Measurements from ENCODE around the gene MUC5AC. TPM values are rescaled to one million over a fixed set of nuclear protein-coding genes. Genes with fewer than 3 reads are reported as not detected.
"Not testable (repeated sequence)": the region's sequence is repeated elsewhere in the genome, so short reads cannot be mapped to it uniquely, and the experiment has no call there.

MUC5AC gene
- total RNA-seq, 1 donor from 2014 or later = not detected

DNA sequence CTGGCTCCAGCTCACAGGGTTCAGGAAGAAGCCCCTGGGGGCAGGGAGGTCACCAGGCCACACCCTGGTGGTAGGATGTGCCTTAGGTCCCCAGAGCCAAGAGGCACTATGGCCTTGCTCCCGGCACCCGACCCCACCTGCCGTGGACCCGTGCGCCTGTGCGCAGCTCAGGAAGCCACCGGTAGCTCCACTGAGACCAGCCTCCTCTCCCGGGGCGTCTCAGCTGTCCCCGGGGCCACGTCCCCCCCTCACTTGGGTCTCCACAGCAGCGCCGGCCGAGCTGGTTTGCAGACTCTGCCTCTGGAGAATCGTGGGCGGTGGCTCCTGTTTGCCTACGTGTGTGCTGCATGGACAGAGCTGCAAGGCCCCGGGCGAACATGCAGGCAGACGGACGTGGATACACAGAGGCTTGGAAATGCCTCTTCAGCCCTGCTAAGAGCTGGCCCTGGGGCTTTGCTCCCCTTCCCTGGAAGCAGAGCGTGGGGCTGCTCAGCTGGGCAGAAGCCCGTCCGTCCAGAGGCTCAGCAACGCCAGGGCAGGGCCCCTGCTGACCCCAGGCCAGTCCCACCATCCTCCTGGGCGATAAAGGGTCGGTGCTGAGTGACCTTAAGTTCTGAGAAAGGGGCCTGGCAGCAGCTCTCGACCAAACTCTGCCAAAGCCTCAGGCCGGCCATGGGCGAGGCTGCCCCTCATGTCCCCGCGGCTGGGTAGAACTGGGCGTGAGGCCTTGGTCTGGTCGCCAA lies 49.8 kb downstream of the MUC5AC start:
- no peak for ATAC-seq (ENCODE audit: low read depth)
- TF ChIP-seq, protein P1, sequence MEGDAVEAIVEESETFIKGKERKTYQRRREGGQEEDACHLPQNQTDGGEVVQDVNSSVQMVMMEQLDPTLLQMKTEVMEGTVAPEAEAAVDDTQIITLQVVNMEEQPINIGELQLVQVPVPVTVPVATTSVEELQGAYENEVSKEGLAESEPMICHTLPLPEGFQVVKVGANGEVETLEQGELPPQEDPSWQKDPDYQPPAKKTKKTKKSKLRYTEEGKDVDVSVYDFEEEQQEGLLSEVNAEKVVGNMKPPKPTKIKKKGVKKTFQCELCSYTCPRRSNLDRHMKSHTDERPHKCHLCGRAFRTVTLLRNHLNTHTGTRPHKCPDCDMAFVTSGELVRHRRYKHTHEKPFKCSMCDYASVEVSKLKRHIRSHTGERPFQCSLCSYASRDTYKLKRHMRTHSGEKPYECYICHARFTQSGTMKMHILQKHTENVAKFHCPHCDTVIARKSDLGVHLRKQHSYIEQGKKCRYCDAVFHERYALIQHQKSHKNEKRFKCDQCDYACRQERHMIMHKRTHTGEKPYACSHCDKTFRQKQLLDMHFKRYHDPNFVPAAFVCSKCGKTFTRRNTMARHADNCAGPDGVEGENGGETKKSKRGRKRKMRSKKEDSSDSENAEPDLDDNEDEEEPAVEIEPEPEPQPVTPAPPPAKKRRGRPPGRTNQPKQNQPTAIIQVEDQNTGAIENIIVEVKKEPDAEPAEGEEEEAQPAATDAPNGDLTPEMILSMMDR (IDR thresholded peaks at IDR 0.05) = no peak
- H3K36me3 Mint-ChIP-seq (ENCODE audit: low read depth) = peaks cover 2% of the 10 kb centered on the region
- peaks cover 14% of the 10 kb centered on the region for H3K9me3 Mint-ChIP-seq
- peaks cover 7% of the 10 kb centered on the region for H3K27me3 Mint-ChIP-seq
- no peak for DNase-seq
- no peak overlapping the region for H3K4me3 Mint-ChIP-seq
- ChIA-PET CTCF (no interaction called here), POLR2A (no interaction called here)
- no peaks in the 10 kb centered on the region for H3K4me1 Mint-ChIP-seq
- no peak overlapping the region for H3K27ac Mint-ChIP-seq
- intact Hi-C loops (cut with micrococcal nuclease) = no loop called here

DNA sequence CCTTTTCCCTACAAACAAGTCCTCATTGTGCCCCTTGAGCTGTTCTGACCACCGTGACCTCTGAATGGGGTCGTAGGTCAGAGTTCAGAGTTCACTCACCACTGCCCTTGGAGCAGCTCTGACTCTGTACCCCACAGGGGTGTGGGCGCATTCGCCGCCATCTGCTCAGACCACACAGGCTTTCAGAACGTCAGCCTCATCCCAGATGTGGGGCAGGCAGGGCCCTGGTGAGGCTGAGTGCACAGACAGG lies 50.3 kb downstream of the MUC5AC start:
- Mint-ChIP-seq H3K27ac (no peak overlapping the region), H3K9me3 (peaks cover 15% of the 10 kb centered on the region), H3K27me3 (peaks cover 7% of the 10 kb centered on the region), H3K4me1 (no peaks in the 10 kb centered on the region), H3K36me3 (ENCODE audit: low read depth) (peaks cover 2% of the 10 kb centered on the region), H3K4me3 (no peak overlapping the region)
- POLR2A ChIA-PET = no interaction called here
- no peak for DNase-seq
- TF ChIP-seq, protein P1 (IDR thresholded peaks at IDR 0.05) = no peak
- ATAC-seq (ENCODE audit: low read depth) = no peak
- CTCF ChIA-PET = no interaction called here
- intact Hi-C loops (cut with micrococcal nuclease) = no loop called here

DNA sequence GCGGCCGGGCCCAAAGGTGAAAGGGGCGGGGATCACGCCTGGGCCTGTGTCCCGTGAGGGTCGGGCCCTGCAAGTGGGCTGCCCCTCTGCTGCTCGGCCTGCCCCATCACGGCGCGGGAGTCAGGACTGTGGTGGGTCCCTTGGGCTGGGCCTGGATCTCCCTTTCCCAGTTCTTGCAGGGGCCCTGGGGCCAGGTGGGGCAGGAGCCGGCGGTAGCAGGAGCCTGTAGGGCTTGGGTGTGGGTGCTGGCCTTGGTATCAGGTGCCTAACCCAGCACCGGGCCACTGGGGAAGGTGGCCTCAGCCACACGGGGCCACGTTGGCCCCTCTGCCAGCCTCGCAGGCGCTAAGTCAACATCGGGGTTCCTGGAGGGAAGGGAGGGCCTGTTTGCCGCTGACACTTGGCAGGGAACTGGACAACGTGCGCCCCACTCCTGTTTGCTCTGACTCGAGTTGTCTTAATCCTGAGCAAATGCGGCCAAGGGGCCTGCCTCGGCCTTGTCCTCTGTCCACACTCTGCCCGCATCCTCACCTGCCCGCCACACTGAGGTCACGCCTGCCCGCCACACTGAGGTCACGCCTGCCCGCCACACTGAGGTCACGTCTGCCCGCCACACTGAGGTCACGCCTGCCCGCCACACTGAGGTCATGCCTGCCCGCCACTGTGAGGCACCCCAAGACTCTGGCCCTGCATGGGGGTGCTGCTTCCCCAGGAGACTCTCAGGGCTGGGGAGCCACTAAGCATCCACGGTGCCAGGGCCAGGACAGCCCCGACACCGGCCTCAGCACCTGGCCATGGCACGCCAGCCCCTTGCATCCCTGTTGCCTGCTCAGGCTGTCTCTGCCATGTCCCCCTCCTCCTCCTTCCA lies 50.9 kb downstream of the MUC5AC start:
- TF ChIP-seq, protein P1 (IDR thresholded peaks at IDR 0.05) = no peak
- ChIA-PET CTCF (no interaction called here), POLR2A (no interaction called here)
- Mint-ChIP-seq H3K27ac (no peak overlapping the region), H3K4me3 (no peak overlapping the region), H3K36me3 (ENCODE audit: low read depth) (peaks cover 2% of the 10 kb centered on the region), H3K4me1 (no peaks in the 10 kb centered on the region), H3K9me3 (peaks cover 20% of the 10 kb centered on the region), H3K27me3 (peaks cover 7% of the 10 kb centered on the region)
- intact Hi-C loops (cut with micrococcal nuclease) = no loop called here
- ATAC-seq (ENCODE audit: low read depth) = no peak
- no peak for DNase-seq

DNA sequence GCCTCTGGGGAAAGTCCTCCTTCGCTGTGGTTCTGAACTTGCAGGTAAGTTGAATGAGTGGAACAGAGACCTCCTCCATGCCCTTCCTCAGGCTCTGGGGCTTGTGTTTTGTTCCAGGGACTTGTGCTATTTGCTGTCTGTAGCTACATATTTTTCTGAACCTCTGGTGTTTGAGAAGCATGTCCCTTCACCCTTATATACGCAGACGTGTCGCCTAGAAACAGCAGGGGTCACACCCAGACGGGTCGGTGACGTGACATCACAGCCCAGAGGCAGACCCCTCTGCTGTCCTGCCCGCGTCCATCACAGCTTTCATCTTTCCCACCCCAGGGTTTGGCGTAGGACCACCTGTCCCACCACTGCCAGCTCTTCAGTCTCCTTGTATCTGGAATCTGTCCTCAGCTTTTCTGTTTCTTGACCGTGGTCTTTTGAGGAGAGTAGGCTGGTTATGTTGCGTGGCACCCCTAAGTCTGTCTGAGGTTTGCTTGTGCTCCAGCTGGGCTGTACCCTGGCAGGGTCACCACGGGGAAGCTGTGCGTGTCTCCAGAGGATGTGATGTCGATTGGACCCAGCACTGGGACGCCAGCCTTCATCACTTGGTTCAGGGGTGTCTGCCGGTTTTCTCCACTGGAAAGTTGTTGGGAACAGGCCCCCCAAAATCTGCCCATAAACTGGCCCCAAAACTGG lies 51.8 kb downstream of the MUC5AC start:
- ChIA-PET POLR2A (no interaction called here), CTCF (no interaction called here)
- TF ChIP-seq, protein P1 (IDR thresholded peaks at IDR 0.05) = no peak
- peaks cover 2% of the 10 kb centered on the region for H3K36me3 Mint-ChIP-seq (ENCODE audit: low read depth)
- no peaks in the 10 kb centered on the region for H3K4me1 Mint-ChIP-seq
- no peak overlapping the region for H3K27ac Mint-ChIP-seq
- H3K27me3 Mint-ChIP-seq = peaks cover 9% of the 10 kb centered on the region
- DNase-seq (no peak), ATAC-seq (ENCODE audit: low read depth) (no peak)
- H3K9me3 Mint-ChIP-seq = peaks cover 28% of the 10 kb centered on the region
- H3K4me3 Mint-ChIP-seq = no peak overlapping the region
- intact Hi-C loops (cut with micrococcal nuclease) = no loop called here

DNA sequence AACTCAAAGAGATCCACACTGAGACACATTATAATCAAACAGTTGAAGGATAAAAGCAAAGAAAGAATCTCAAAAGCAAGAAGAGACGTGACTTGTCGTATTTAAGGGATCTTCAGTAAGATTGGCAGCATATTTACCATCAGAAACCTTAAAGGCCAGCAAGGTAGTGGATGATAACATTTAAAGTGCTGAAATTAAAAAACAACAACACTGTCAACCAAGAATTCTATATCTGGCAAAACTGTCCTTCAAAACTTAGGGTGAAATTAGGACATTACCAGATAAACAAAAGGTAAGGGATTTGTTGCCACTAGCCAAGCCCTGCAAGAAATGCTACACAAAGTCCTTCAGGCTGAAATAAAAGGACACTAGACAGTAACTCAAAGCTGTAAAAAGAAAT lies 54.1 kb downstream of the MUC5AC start:
- H3K4me1 Mint-ChIP-seq = no peaks in the 10 kb centered on the region
- ChIA-PET POLR2A (no interaction called here), CTCF (no interaction called here)
- TF ChIP-seq, protein P1 (IDR thresholded peaks at IDR 0.05) = no peak
- H3K36me3 Mint-ChIP-seq (ENCODE audit: low read depth) = peaks cover 2% of the 10 kb centered on the region
- H3K27ac Mint-ChIP-seq = no peak overlapping the region
- no peak for ATAC-seq (ENCODE audit: low read depth)
- H3K9me3 Mint-ChIP-seq = peaks cover 31% of the 10 kb centered on the region
- DNase-seq = no peak
- H3K27me3 Mint-ChIP-seq = peaks cover 9% of the 10 kb centered on the region
- no peak overlapping the region for H3K4me3 Mint-ChIP-seq
- intact Hi-C loops (cut with micrococcal nuclease) = no loop called here

DNA sequence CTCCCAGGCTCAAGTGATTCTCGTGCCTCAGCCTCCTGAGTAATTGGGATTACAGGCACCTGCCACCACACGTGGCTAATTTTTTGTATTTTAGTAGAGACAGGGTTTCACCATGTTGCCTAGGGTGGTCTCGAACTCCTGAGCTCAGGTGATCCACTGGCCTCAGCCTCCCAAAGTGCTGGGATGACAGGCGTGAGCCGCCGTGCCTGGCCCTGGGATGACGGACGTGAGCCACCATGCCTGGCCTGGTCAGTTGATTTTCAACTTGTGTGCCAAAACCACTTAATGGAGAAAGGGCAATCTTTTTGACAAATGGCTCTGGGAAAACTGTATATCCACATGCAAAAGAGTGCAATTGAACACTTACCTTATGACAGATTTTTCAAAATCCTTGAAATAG lies 58.1 kb downstream of the MUC5AC start:
- H3K27me3 Mint-ChIP-seq; intact Hi-C loops (cut with micrococcal nuclease); POLR2A ChIA-PET; H3K4me1 Mint-ChIP-seq; CTCF ChIA-PET; ATAC-seq (ENCODE audit: low read depth); H3K4me3 Mint-ChIP-seq; H3K36me3 Mint-ChIP-seq (ENCODE audit: low read depth); H3K27ac Mint-ChIP-seq; DNase-seq: not testable (repeated sequence)
- H3K9me3 Mint-ChIP-seq = peaks cover 28% of the 10 kb centered on the region
